GM19455 (cell line): ENCODE results near the gene PEX5L.
"Not testable (repeated sequence)": the region's sequence is repeated elsewhere in the genome, so short reads cannot be mapped to it uniquely, and the experiment has no call there.

Experiments used
- ATAC-seq: cut with Tn5 transposase; IDR thresholded peaks from one replicate; pipeline ENCODE4 v1.9.1; 2021; ENCODE audit not compliant: unreplicated experiment

The PEX5L gene

GRCh38 chr3:180036671-180037455 lies at the start of gene PEX5L:
Gene PEX5L, minus strand, starts transcription at chr3:180036937. Its CDS starts 338 bp downstream, at chr3:180036599.
- ATAC-seq = peak; percentile 71

- ATAC-seq = no peak
Observed at GRCh38 chr3:180085122-180085710, 48.5 kb upstream of the PEX5L start.

- no peak for ATAC-seq
Observed at GRCh38 chr3:180082699-180083098, 46.0 kb upstream of the PEX5L start.

- ATAC-seq = no peak
Observed at GRCh38 chr3:180078592-180078991, 41.9 kb upstream of the PEX5L start.

- ATAC-seq = no peak
Observed at GRCh38 chr3:180073561-180073960, 36.8 kb upstream of the PEX5L start.

- ATAC-seq = no peak
Observed at GRCh38 chr3:180072786-180073185, 36.0 kb upstream of the PEX5L start.

- ATAC-seq = no peak
Observed at GRCh38 chr3:180070925-180071324, 34.2 kb upstream of the PEX5L start.

- ATAC-seq = no peak
Observed at GRCh38 chr3:180068023-180068422, 31.3 kb upstream of the PEX5L start.

- no peak for ATAC-seq
Observed at GRCh38 chr3:180066598-180066997, 29.9 kb upstream of the PEX5L start.

- no peak for ATAC-seq
Observed at GRCh38 chr3:180063783-180064182, 27.0 kb upstream of the PEX5L start.

- ATAC-seq = no peak
Observed at GRCh38 chr3:180062771-180063170, 26.0 kb upstream of the PEX5L start.

GRCh38 chr3:180059356-180059755 lies 22.6 kb upstream of the PEX5L start:
- no peak for ATAC-seq

GRCh38 chr3:180058238-180058637 lies 21.5 kb upstream of the PEX5L start:
- no peak for ATAC-seq

- not testable (repeated sequence) for ATAC-seq
Observed at GRCh38 chr3:180055656-180056055, 18.9 kb upstream of the PEX5L start.

- ATAC-seq = no peak
Observed at GRCh38 chr3:180049391-180049790, 12.7 kb upstream of the PEX5L start.

- no peak for ATAC-seq
Observed at GRCh38 chr3:180048840-180049239, 12.1 kb upstream of the PEX5L start.

- peak; percentile 92 for ATAC-seq
Observed at GRCh38 chr3:180048103-180048502, 11.4 kb upstream of the PEX5L start.

GRCh38 chr3:180040966-180041365 lies 4.2 kb upstream of the PEX5L start:
- ATAC-seq = no peak

- peak; percentile 71 for ATAC-seq
Observed at GRCh38 chr3:180036092-180036670, 556 bp downstream of the PEX5L start.

GRCh38 chr3:180026997-180027396 lies 9.7 kb downstream of the PEX5L start:
- no peak for ATAC-seq

GRCh38 chr3:180018543-180018942 lies 18.2 kb downstream of the PEX5L start:
- no peak for ATAC-seq

GRCh38 chr3:180017846-180018245 lies 18.9 kb downstream of the PEX5L start:
- no peak for ATAC-seq
